NCI-H2196 treated with DMSO at 0.1 percent for 48 hours (cell line): Measurements from ENCODE around the gene MEGF11.
"Not testable (repeated sequence)": the region's sequence is repeated elsewhere in the genome, so short reads cannot be mapped to it uniquely, and the experiment has no call there.

Source experiments
- DNase-seq: peaks from one replicate; lab custom pipeline; 2025; ENCODE audit not compliant: unreplicated experiment; lab: John Stamatoyannopoulos, UW

The MEGF11 gene

DNA sequence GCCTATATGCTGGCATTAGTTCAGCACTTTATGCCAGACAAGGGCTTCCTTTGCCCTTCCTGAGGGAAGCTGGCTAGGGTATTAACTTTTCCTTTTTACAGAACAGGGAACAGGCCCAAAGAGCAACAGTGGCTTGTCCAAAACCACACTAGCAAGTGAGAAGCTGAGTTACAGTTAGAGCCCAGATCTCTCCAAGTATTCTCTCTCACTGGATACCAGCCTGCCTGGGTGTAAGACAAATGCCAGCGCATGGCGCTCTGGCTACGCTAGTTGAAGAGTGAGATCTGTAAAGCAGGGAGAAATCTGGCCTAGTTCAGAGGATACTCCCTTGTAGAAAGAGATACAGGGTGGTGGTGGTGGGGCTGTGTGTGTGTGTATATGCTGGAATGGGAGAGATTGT, 345.9 kb downstream of the MEGF11 start:
- no peak for DNase-seq

- no peak for DNase-seq
These were observed 347.2 kb downstream of the MEGF11 start for GRCh38 chr15:65906396-65906795.

DNA sequence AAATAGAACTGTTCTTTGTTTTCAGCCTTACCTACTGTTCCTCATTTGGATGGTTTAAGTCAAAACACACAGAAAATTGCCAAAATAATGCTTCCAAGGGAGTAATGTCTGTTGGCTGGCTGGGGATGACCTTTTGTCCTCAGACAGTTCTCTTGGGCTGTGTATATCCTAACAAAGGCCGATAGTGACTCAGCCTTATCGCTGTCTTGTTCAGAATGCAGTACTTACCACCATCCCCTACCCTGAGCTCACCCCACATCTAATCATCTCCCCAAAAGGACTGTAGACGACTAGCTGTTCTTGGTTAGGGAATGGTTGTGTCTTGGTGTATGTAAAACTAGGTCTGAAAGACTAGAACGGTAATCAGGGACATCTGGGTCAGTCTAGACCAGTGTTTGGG, 349.2 kb downstream of the MEGF11 start:
- no peak for DNase-seq

DNA sequence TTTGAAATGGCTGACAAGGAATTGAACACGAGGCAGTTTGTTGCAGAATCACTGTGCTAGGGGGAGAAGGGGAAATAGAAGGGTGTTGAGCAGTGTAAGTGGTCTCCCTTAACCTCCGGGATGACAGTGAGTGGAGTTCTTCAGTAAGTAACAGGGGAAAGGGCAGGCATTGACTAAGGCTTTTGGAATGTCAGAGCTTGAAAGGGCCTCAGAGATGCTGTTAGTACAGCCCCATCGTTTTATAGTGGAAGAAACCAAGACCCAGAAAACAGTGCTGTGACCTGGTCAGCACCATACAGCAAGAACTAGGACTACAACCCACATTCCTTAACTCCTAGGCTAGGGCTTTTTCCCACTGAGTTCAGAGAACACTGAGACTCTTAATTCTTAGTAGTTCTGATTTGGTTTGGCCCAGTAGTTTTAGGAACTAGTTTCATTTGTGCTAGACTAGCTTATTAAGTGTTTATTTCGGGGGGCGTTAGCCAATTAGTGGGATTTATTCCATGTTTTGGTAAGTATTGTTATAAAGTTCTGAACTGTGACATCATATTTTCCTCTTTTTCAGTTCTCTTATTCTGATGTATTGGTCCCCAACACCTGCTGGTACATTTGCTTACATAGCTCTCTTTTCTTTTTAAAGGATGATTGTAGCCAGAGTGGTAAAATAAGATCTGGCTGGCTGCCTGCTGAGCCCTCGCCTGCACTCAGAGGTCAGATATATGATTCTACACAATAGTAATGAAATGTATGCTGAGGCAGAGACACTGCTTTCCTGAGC, 350.1 kb downstream of the MEGF11 start:
- no peak for DNase-seq

GRCh38 chr15:65902373-65902772, 351.2 kb downstream of the MEGF11 start:
- peak; percentile 76 for DNase-seq

DNA sequence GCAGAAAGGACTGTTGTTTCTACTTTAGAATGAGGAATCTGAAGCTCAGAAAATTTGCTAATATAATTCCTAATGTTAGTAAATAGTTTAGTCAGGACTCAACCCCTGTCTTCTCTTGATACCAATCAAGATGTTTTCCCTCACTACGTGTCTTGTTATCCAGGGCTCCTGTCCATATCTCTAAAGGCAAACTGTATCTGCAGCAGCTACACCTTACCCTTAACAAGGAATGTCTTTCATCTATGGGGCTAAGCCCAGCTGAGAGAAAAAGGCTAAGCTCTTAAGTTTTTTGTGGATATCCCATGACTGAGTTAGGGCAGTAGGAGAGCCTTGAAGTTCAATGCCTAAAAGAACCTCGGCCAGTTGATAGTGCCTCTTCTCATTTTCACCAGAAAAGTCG, 351.7 kb downstream of the MEGF11 start:
- no peak for DNase-seq

DNA sequence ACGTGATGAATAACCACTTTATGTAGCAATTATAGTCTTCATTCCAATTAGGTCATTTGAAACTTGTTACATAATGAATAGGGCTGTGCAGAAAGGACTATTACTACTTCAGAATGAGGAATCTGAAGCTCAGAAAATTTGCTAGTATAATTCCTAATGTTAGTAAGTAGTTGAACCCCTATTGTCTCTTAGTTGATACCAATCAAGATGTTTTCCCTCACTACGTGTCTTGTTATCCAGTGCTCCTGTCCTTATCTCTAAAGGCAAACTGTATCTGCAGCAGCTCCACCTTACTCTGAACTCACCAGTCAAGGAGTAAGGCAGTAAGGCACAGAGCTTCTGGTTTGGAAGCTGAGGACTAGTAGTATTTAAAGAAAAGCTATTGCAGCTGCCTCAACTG, 352.2 kb downstream of the MEGF11 start:
- no peak for DNase-seq

DNA sequence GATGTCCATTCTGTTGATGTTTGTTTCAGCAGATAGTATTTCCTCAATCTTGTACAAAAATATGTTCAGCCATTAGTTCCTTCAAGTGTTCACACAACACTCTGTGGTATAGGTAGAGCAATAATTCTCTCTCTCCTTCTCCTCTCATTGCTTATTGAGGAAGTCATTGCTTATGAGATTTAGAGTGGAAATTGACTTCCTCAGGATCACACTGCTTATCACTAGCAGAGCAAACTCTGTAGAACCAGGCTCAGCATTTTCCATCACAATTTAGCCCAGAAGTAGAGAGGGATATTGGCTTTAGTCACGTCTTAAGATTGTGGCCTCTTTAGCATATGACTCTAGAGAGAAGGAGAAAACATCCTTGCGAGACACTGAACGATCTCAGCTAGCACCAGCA, 353.1 kb downstream of the MEGF11 start:
- no peak for DNase-seq

DNA sequence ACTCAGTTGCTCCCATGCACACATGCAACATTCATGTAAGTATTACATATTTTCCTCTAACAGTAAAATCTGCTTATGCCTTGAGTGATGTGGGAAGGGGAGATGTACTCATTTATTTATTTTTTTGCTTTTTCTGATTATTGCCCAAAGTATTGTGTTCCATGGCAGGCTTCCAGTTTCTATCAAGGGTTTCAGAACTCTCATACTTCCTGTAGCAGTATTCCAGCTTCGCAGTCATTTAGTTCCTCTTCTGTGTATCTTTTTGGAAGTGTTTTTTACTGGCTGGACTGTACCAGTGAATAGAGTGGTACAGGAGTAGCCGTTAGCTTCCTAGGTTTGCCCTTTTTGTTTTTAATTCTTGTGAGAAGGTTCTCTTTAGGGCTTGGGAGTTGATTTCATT, 357.3 kb downstream of the MEGF11 start:
- DNase-seq = no peak

DNA sequence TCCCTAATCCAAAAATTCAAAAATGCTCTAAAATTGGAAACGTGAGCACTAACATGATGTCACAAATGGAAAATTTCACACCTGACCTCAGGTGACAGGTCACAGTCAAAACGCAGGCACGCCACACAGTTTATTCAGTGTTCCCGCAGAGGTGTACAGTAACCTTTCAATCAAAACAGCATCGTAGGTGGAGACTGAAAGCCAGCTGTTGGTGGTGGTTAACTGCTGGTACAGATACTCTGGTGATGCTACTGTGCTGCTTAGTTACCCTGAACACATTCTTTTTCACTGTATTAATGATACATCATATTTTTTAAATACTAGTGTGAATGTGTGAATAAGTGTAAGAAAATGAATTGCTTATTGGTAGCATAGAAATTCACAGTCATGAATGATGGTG, 360.5 kb downstream of the MEGF11 start:
- no peak for DNase-seq

GRCh38 chr15:65888981-65889380, 364.6 kb downstream of the MEGF11 start:
- no peak for DNase-seq

DNA sequence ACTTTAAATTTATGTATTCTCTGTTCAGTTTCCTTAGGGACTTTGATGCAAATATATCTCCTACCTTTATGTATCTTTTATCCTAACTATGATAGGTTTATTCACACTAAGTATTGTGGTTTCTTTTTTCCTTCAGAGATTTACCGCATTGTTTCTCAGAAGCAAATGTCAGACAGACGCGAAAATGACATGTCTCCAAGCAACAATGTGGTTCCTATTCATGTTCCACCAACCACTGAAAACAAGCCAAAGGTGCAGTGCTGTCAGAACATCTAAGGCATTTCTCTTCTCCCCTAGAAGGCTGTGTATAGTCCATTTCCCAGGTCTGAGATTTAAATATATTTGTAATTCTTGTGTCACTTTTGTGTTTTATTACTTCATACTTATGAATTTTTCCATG, 366.0 kb downstream of the MEGF11 start:
- no peak for DNase-seq

- no peak for DNase-seq
These were observed 367.8 kb downstream of the MEGF11 start for GRCh38 chr15:65885668-65886218.

DNA sequence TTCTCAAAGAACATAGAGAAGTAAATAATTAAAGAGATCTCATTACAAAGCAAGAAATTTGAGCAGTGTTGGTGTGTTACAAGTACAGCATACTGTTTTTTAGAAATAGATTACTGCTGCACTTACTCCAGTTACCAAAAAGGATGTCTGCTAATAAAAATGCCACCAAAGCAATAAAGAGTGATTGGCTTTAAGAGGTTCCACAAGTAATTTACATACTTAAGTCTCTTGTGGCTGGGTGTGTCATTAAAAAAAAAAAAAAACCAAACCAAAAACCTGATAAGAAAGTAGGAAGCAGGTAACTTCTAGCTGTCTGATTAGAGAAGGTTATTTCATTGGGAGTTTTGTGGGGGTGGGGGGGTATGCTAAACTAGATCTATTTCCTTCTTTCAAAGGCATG, 369.0 kb downstream of the MEGF11 start:
- DNase-seq = no peak

DNA sequence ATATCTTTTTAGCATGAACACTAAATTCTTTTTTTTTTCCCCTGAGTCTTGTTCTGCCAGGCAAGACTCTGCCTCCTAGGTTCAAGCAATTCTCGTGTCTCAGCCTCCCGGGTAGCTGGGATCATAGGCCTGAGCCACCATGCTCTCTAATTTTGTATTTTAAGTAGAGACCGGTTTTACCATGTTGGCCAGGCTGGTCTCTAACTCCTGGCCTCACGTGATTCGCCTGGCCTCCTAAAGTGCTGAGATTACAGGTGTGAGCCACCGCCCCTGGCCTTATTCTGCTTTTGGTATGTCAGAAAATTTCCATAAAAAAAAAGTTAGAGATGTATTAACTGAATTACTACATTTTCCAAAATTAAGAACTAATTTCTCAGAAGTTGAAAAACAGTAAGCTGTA, 370.0 kb downstream of the MEGF11 start:
- no peak for DNase-seq

DNA sequence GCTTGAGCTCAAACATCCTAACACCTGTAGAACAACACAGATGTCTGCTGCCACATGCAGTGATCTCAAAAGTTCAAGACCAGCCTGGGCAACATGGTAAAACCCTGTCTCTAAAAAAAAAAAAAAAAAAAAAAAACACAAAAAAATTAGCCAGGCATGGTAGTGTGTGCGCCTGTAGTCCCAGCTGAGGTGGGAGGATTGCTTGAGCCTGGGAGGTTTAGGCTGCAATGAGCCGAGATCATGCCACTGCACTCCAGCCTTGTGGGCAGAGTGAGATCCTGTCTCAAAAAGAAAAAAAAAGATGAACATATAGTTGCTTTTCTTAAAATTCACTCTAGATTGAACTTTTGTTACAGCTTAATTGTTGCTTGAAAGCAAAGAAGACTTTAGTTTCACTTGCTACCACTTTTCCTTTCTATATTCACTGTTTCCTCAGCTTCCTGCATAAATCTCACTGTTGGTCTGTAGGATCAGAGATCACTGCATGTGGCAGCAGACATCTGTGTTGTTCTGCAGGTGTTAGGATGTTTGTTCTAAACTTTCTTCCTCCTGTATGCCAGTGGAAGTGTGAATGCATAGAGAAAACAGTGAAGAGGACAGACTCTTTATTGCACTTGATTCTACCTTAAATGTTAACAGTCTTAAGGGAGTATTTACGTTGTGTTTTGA, 371.6 kb downstream of the MEGF11 start:
- DNase-seq = no peak

GRCh38 chr15:65877749-65878148, 375.8 kb downstream of the MEGF11 start:
- no peak for DNase-seq

DNA sequence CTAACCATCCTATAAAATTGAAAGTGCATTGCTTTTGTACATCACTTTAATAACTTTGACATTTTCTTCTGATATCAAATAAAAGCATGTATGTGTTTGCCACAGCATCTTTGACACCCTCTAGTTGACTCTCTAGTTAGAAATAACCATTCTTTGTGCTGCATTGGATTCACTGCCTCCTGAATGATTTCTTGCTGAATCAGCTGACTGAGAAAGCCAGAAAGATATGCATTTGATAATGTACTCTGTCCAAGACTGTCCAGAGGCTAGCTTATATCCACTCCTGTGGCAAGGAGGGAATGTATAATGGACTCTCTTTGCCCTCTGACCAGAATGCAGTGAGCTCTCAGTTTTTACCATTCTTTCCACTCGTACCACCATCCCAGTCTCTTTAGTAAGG, 378.1 kb downstream of the MEGF11 start:
- no peak for DNase-seq

- no peak for DNase-seq
These were observed 380.3 kb downstream of the MEGF11 start for GRCh38 chr15:65873256-65873655.

- DNase-seq = not testable (repeated sequence)
These were observed 381.0 kb downstream of the MEGF11 start for GRCh38 chr15:65872596-65872995.

- DNase-seq = not testable (repeated sequence)
These were observed 381.7 kb downstream of the MEGF11 start for GRCh38 chr15:65871886-65872285.

GRCh38 chr15:65870889-65871533, 382.5 kb downstream of the MEGF11 start:
- DNase-seq = no peak
